PFSK-1 (cell line): ENCODE results near the gene TNFSF12.

Experiments
- FOXP2 ChIP-seq: optimal IDR thresholded peaks from 2 replicates; pipeline ENCODE3; 2011; ENCODE audit warnings: borderline replicate concordance, control low read depth, inconsistent platforms; ENCODE audit not compliant: insufficient read depth; ENCODE audit errors: extremely low read length, extremely low read depth
- POLR2AphosphoS5 ChIP-seq: IDR thresholded peaks from 2 replicates; pipeline ENCODE4 v1.6.1; 2012; ENCODE audit warnings: low read depth, mild to moderate bottlenecking, control low read depth, low read length, moderate library complexity
- SIN3A ChIP-seq: IDR thresholded peaks from 2 replicates; pipeline ENCODE4 v1.6.1; 2012; ENCODE audit warnings: mild to moderate bottlenecking, low read length, moderate library complexity, borderline replicate concordance; ENCODE audit not compliant: insufficient read depth
- TAF1 ChIP-seq: IDR thresholded peaks from 2 replicates; pipeline ENCODE4 v1.6.1; 2012; ENCODE audit warnings: low read length, control low read depth, borderline replicate concordance; ENCODE audit not compliant: insufficient read depth
- TF ChIP-seq, protein P1 (sequence below), 2 experiments: IDR thresholded peaks; 2 replicates each; pipeline versions ENCODE4 v1.6.1 to v1.8.0; 2011 to 2012; ENCODE audit warnings: low read depth in 2 of 2, low read length in 2 of 2, control low read depth in 1 of 2, inconsistent platforms in 1 of 2, mild to moderate bottlenecking in 1 of 2, moderate library complexity in 1 of 2; ENCODE audit not compliant: insufficient read depth in 1 of 2

Gene TNFSF12

GRCh38 chr17:7555320-7555948 is 6.6 kb downstream of the TNFSF12 start:
- TF ChIP-seq POLR2AphosphoS5 (no peak), FOXP2 (no peak), TAF1 (no peak), SIN3A (no peak)
- TF ChIP-seq, protein P1, sequence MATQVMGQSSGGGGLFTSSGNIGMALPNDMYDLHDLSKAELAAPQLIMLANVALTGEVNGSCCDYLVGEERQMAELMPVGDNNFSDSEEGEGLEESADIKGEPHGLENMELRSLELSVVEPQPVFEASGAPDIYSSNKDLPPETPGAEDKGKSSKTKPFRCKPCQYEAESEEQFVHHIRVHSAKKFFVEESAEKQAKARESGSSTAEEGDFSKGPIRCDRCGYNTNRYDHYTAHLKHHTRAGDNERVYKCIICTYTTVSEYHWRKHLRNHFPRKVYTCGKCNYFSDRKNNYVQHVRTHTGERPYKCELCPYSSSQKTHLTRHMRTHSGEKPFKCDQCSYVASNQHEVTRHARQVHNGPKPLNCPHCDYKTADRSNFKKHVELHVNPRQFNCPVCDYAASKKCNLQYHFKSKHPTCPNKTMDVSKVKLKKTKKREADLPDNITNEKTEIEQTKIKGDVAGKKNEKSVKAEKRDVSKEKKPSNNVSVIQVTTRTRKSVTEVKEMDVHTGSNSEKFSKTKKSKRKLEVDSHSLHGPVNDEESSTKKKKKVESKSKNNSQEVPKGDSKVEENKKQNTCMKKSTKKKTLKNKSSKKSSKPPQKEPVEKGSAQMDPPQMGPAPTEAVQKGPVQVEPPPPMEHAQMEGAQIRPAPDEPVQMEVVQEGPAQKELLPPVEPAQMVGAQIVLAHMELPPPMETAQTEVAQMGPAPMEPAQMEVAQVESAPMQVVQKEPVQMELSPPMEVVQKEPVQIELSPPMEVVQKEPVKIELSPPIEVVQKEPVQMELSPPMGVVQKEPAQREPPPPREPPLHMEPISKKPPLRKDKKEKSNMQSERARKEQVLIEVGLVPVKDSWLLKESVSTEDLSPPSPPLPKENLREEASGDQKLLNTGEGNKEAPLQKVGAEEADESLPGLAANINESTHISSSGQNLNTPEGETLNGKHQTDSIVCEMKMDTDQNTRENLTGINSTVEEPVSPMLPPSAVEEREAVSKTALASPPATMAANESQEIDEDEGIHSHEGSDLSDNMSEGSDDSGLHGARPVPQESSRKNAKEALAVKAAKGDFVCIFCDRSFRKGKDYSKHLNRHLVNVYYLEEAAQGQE (IDR thresholded peaks at IDR 0.05; ENCODE audit: insufficient read depth in 1 of 2, low read depth in 2 of 2, low read length in 2 of 2), result no peak

DNA sequence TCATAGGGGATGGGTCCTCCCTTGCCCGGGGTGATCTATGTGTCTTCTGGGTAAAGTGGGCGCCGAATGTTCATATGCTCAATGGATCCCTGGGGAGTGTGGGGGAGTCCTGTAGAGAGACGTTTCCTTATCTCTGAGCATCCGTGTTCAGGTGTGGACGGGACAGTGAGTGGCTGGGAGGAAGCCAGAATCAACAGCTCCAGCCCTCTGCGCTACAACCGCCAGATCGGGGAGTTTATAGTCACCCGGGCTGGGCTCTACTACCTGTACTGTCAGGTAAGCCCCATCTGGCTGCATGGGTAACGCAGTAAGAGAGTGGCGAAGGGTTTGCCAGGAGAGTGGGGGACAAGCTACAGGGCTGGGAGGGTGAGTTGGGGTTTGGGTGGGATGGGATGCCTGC is 7.8 kb downstream of the TNFSF12 start:
- TF ChIP-seq POLR2AphosphoS5, result no peak
- no peak for TF ChIP-seq TAF1
- TF ChIP-seq, protein P1 (IDR thresholded peaks at IDR 0.05; ENCODE audit: insufficient read depth in 1 of 2, low read depth in 2 of 2, low read length in 2 of 2), result no peak

DNA sequence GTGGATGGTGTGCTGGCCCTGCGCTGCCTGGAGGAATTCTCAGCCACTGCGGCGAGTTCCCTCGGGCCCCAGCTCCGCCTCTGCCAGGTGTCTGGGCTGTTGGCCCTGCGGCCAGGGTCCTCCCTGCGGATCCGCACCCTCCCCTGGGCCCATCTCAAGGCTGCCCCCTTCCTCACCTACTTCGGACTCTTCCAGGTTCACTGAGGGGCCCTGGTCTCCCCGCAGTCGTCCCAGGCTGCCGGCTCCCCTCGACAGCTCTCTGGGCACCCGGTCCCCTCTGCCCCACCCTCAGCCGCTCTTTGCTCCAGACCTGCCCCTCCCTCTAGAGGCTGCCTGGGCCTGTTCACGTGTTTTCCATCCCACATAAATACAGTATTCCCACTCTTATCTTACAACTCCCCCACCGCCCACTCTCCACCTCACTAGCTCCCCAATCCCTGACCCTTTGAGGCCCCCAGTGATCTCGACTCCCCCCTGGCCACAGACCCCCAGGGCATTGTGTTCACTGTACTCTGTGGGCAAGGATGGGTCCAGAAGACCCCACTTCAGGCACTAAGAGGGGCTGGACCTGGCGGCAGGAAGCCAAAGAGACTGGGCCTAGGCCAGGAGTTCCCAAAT is 8.4 kb downstream of the TNFSF12 start:
- TF ChIP-seq SIN3A, result no peak

GRCh38 chr17:7557775-7558543 is 9.1 kb downstream of the TNFSF12 start:
- TF ChIP-seq FOXP2, result no peak
- TF ChIP-seq, protein P1 (IDR thresholded peaks at IDR 0.05; ENCODE audit: insufficient read depth in 1 of 2, low read depth in 2 of 2, low read length in 2 of 2), result peak in 1 of 2 experiments; percentile 17; a peak in 1 of 4 replicates
- TF ChIP-seq POLR2AphosphoS5, result peak; percentile 74
- no peak for TF ChIP-seq TAF1
- TF ChIP-seq SIN3A, result no peak

- no peak for TF ChIP-seq TAF1
- TF ChIP-seq, protein P1 (IDR thresholded peaks at IDR 0.05; ENCODE audit: insufficient read depth in 1 of 2, low read depth in 2 of 2, low read length in 2 of 2), result no peak
Measured at GRCh38 chr17:7558544-7559319, 9.9 kb downstream of the TNFSF12 start, which contains the start of gene TNFSF13. Gene TNFSF13 (plus strand): TSS chr17:7558750. CDS start chr17:7559040, 290 bp downstream.
